ENCODE data around the gene SEPTIN12.

SEPTIN12 gene

DNA sequence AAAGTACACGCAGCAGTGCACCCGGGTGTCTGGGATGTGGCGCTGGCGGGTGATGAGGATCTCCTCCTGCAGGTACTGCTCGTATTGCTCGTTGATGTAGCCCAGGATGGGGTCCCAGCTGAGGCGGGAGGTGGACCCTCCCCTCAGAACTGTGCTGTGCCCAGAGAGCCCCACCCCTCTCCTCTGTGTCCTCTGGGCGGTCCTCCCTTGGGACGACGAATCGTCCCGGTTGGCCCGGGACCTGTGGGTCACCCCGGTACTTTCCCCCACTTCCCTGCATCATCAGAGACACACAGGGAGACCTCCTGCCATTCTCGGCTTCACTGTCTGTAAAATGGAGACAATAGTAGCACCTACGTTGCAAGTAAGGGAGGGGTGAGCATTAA, 4.2 kb downstream of the SEPTIN12 start:
- DNase-seq = no peak

DNA sequence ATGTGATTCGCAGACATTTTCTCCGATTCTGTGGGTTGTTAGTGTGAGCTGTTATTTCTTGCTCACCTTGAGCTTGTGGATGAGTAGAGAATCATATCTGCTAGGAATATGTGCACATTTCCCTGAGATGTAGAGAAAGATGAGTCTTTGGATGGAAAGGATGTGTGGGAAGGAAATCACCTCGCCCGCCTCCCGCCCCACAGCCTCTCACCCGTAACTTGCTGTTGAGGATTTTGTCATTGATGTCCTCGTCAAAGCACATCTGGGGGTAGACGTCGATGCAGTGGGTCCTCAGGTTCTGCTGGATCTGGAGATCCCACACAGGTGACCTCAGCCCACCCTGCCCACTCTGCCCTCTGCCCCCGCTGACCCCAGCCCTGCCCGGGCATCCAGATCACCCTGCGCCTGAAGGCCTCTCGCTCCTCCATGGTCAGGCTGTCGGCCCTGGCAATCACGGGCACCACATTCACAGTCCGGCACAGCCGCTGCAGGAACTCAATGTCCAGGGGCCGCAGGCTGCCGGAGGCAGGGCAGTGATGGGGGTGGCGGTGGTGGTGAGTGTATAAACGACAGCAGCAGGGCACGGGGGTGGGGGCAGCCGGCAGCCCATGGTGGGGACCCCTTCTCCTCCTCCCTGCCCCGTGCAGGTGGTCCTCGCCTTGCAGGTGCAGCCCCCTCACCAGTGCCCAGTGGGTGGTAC, 4.7 kb downstream of the SEPTIN12 start:
- DNase-seq = no peak

DNA sequence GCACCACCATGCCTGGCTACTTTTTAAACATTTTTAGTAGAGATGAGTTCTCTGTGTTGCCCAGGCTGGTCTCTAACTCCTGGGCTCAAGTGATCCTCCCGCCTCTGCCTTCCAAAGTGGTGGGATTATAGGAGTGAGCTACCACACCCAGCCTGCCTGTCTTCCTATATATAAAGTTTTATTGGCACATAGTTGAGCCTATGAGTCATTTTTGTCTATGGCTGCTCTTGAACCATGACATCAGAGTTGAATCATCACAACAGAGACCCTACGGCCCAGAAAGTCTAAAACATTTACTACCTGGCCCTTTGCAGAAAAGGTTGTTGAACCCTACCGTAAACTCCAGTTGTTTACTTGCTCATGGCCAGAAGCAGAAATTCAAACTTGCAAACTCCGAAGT, 7.9 kb downstream of the SEPTIN12 start:
- DNase-seq = no peak

GRCh38 chr16:4778050-4778392, 10.1 kb downstream of the SEPTIN12 start:
- no peak for DNase-seq

- DNase-seq = no peak
These were observed 10.7 kb downstream of the SEPTIN12 start for GRCh38 chr16:4777339-4778049.

GRCh38 chr16:4776141-4776705, 11.9 kb downstream of the SEPTIN12 start:
- no peak for DNase-seq

DNA sequence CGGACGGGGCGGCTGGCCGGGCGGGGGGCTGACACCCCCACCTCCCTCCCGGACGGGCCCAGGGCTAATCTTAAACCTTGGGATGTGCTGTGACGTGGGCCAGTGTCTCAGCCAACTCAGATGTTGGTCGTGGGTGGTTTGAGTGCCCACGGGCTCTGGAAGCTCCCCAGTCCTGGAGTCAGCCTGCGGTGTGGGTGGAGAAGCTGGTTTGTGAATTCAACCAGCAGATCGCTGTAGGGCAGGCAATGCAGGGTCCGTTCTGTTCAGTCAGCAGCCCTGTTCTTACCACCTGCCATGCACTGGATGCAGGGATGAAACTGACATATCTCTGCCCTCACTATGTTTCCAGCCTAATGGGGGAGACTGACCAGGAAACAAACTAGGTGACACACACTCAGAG, 13.1 kb downstream of the SEPTIN12 start:
- DNase-seq = no peak

DNA sequence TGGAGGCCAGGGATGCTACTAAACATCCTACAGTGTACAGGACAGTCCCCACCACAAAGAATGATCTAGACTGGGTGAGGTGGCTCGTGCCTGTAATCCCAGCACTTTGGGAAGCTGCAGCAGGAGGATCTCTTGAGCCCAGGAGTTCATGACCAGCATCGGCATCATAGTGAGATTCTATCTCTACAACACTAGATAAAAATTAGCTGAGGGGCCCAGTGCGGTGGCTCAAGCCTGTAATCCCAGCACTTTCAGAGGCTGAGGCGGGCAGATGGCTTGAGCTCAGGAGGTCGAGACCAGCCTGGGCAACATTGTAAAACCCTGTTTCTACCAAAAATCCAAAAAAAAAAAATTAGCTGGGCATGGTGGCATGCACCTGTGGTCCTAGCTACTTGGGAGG, 15.8 kb downstream of the SEPTIN12 start:
- DNase-seq = no peak

- DNase-seq = no peak
These were observed 16.5 kb downstream of the SEPTIN12 start for GRCh38 chr16:4771646-4772045.

- DNase-seq = no peak
These were observed 18.9 kb downstream of the SEPTIN12 start for GRCh38 chr16:4769306-4769638.

GRCh38 chr16:4768549-4769305, 19.4 kb downstream of the SEPTIN12 start:
- peak; percentile 84 for DNase-seq

DNA sequence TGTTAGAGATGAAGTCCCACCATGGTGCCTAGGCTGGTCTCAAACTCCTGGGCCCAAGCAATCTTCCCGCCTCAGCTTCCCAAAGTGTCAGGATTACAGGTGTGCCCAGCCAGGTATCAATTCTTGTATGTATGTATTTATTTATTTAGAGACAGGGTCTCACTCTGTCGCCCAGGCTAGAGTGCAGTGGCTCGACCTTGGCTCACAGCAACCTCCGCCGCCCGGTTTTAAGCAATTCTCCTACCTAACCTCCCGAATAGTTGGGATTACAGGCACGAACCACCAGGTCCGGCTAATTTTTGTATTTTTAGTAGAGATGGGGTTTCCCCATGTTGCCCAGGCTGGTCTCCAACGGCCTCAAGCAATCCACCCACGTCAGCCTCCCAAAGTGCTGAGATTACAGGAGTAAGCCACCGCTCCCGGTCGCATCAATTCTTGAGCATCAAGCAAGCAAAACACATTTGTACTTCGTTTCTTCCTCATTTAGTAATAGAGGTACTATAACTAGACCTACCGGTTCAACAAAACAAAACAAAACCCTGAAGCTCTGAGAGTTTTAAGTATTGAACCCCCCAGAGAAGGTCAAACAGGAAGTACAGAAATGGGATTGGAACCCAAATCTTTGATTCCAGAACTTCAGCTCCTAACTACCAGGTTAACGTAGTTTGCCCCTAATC, 20.1 kb downstream of the SEPTIN12 start:
- DNase-seq = no peak

- DNase-seq = peak; percentile 85
These were observed 21.1 kb downstream of the SEPTIN12 start, which contains the start of gene ZNF500 for GRCh38 chr16:4766875-4767628. TSS of gene ZNF500 (minus strand) at chr16:4767162. CDS start at chr16:4765978, 1,184 bp downstream.

- DNase-seq = no peak
These were observed 22.4 kb downstream of the SEPTIN12 start for GRCh38 chr16:4765511-4766474.

GRCh38 chr16:4763791-4764190, 24.4 kb downstream of the SEPTIN12 start:
- DNase-seq = no peak

DNA sequence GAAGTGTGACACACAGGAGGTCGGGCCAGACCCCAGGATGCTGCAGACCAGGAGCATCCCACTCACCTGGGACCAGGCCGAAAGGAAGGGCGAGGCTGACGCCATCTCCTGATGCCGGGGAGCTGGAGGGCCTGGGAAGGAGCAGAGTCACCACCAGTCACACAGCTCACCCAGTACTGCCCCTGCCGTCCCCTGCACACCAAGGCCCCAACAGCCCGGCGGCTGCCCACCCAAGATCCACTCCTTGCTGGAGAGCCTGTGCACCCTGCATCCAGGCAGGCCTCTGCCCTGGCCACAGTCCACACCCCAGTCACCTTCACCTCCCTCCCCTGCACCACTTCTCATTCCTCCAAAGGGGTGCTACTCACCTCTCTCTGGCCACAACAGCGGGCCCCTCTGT, 25.9 kb downstream of the SEPTIN12 start:
- no peak for DNase-seq

DNA sequence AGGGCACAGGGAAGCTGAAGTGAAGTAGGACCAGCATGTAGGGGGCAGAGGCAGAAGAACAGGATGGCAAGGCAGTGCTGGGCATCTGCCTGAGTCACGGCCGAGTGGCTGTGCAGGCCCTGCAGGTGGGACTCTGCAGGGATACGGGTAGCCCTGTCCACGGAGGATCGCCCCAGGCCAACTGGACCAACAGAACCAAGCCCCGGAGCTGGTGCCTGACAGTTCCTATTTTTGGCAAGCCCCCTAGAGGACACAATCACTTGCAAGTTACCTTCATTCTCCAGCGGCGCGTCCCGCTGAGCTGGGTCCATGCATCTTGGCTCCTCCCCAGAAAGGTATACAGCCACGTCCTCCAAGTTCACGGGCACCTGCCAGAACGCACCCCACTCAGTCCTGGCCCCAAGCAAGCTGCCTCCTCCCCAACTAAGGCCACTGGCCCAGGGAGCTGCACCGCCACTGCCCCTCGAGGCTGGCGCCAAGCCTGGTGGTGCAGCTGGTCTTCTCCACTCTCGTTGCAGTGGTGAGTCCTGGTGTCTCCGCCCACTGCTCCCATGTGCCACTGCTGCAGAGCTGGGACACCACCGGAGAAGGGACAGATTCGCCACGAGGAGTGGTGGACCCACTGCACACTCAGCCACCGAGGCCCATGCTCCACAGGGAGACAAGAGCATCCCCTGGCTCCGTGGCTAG, 27.8 kb downstream of the SEPTIN12 start:
- no peak for DNase-seq

GRCh38 chr16:4755687-4756086, 32.5 kb downstream of the SEPTIN12 start:
- no peak for DNase-seq

DNA sequence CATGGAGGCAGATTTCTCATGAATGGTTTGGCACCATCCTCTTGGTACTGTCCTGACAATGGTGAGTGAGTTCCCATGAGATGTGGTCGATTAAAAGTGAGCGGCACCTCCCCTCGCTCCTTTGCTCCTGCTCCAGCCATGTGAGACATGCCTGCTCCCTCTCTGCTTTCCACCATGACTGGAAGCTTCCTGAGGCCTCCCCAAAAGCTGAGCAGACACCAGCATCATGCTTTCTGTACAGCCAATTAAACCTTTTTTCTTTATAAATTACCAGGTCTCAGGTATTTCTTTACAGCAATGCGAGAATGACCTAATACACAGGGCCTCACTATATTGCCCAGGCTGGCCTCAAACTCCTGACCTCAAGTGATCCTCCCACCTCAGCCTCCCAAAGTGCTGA, 33.3 kb downstream of the SEPTIN12 start:
- no peak for DNase-seq

GRCh38 chr16:4753227-4753626, 34.9 kb downstream of the SEPTIN12 start:
- DNase-seq = no peak
